ENCODE results near the gene ANKRD31. TPM values are rescaled to one million over a fixed set of nuclear protein-coding genes. Genes with fewer than 3 reads are reported as not detected.

ANKRD31 gene
- polyA plus RNA-seq, 5 donors: 0.28 to 0.62 (median 0.48) TPM

DNA sequence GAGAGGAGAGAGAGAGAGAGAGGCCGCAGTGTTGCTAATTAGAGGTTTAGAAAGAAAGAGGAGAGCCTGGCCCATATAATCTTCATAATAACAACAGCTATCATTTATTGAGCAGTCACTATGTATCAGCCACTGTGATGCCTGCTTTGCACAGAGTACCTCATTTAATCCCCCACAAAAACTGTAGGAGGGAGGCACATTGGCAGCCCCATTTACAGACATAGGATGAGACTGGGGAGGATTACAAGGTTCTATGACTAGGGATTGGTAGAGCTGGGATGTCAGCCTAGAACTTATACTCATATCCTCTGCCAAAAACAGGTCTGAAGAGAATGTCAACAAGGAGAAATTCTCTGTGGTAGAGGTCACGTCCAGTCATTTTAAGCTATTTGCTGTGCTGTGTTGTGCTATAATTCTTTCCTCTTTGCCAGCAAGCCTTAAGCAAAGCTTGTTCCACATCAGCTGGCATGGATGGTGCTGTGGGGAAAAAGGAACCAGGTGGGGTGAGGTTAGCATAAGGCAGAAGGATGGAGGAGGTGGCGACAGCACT, 177.6 kb downstream of the ANKRD31 start:
- no peak for DNase-seq

DNA sequence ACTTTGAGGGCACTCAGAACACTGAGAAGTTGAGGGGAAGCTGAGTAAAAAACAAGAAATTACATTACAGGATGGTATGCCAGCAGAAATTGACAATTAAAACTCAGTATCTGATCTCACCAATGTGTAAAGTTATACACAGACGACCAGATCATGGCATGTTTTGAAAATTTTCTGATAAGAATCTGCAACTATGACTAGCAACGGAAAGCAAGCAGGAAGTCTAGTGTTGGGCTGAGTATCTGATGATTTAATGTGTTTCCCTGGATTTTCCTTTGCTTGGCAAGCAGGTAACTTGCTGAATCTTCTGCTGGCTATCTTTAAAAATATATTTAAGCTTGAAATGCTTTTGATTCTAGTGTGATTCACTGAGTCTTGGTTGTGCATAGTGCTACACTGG, 179.1 kb downstream of the ANKRD31 start:
- no peak for DNase-seq

DNA sequence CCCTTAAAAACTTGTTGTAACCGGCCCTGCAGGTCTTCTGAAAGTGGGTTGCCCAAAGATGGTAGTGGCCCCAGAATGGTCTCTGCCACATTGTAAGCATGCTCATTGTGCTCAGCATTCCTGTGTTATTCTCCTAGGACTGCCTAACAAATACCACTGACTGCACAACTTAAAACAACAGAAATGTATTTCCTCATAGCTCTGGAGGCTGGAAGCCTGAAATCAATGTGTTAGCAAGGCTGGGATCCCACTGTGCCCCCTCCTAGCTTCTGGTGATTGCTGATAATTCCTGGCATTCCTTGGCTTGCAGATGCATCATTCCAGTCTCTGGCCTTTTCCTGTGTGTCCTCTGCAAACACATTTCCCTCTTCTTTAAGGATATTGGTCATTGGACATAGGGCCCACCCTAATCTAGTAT, 180.9 kb downstream of the ANKRD31 start:
- no peak for DNase-seq

DNA sequence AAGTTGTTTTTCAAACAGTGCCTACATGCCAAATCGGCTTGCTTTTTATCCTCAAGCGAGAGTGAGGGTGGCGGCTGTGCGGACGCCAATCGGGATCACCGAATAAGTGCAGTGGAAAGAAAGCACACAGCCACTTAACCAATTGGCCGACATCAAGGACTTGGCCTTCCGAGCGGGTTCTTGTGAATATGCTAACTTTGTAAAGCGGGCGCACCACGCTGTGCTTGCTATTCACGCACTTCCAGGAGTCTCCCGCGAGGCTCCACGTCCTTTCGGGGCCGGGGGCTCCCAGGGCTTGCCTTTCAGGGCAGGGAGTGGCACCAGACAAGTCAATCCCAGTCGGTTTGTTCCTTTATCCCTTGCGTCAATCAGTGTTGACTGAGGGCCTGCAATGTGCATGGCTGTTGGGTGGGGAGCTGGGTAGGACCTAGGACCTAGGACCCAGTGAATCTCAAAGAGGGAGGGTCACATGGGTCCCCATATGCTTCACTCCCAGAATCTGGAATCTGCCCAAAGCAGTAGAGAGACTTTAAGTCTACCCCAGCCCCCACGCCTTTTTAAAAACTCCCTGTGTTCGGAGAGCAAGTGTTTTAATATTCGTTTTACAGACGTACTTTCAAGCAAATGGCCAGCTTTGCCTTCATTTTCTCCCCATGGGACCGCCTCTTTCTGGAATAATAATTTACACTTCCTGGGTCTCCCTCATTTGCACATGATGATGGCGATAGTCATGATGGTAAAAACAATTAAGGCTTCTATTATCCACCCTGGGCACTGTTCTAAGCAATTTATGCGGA, 182.3 kb downstream of the ANKRD31 start:
- DNase-seq: peak in 1 of 2 donors; percentile 51

DNA sequence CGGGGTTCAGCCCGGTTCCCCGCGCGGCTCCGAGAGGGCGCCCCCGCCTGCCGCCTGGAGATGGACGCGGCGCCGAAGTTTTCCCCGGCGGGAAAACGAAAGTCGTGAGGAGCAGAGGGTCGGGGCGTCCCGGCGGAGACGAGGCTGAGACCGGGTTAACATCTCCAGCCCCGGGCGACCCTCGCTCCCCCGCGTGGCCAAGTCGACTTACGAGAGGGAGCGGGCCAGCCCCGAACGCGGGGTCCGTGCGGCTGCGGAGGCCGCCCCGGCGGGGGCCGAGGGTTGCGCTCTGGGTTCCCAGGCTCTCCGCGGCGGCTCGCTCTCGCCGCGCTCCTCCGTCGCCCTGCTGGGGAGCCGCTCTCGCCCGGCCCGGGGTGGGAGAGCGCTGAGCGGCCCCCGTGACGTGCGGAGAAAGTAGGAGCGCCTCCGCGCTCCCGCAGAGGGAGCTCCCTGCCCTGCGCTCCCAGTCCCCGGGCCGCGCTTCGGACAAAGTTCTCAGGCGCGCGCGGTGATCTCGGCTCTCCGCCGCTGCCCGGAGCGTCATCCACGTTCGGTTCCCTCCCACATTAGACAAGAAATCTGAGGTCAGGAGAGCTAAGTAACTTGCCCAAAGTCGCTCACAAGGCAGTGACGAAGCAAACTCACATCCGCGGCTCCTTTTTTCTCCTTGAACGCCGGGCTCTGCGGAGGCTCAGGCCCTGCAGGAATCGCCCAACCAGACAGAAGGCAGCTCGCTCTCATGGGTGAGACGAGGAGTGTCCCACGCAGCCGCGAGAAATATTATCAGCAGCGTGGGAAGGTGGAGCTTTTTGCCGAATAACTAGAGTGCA, 183.2 kb downstream of the ANKRD31 start:
- peak; percentile 71 to 75 for DNase-seq

DNA sequence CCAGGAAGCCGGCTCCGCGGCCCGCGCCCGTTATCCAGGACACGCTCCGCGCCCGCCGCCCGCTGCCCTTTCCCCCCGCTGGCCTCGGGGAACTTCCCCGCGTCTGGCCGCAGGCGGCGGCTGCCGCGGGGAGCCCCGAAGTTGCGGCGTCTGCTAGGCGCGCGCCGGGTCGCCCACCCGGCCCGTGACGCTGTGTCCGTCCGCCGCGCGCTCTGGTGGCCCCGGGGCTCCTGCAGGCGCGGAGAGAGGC, 183.7 kb downstream of the ANKRD31 start:
- DNase-seq: no peak

DNA sequence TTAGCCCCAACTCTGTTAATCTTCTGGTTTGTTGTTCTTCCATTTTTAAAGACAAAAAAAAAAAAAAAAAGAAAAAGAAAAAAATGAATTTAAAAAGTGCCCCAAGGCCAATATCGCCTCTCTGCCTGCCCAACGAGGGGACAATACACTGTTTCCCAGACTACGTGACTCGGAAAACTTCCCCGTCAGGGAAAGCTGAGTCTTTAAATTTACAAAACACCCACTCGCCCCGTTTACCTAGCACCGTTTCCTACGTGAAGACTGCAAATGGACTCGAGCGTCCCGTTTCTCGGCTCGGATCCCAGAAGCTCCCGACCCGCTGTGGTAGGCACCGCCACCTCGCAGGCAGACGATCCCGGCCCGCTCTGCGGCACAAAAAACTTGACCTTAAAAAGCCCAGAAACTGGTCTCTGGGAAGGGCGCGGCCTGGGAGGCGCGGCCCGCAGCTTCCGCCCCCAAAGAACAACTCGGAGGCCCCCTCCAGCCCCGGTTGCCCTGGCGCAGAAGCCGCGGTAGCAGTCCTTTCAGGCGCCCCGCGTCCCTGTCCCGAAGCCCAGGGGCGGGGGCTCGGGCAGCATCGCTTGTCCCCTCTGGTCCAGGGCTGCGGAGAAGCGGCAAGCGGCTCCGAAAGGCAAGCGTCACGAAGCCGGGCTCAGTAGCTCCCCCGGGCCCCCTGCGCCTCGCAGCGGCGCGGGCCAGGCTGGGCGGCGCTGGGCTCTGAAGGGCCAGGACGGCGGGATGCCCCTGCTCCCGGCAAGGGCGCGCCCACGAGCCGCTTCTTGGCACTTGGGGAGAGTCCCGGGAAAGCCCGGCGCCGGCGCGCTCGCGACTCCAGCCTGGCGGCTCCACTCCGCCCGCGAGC, 184.3 kb downstream of the ANKRD31 start, which contains the start of gene GCNT4:
Gene GCNT4, minus strand, starts transcription at position 367 of the 862 bp plus-strand sequence. CDS start 22,521 bp downstream, outside the sequence.
- DNase-seq: peak; percentile 48 to 51

DNA sequence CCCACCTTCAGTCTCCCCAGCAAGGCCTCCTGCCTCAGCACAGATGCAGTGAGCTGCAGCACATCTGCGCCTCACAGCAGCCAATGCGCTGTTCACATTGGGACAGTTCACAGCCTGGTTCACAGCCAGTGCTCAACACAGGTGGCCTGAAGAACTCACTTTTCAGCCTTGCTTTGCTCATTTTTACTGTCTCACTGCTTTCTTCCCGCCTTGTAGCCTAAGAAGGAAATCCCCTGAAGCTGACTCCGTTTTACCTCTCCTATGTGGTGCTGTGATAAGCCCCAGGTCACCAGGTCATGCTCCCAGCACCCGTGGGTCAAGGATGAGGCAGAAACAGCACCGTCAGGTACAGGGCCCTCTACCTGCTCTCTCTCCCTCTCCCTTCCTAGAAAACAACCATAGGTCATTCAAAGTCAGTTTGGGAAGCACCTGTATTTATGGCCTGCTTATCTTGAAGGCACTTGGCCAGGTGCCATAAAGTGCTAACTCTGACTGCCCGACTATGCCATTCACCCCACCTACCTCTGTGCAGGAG, 185.4 kb downstream of the ANKRD31 start:
- no peak for DNase-seq

DNA sequence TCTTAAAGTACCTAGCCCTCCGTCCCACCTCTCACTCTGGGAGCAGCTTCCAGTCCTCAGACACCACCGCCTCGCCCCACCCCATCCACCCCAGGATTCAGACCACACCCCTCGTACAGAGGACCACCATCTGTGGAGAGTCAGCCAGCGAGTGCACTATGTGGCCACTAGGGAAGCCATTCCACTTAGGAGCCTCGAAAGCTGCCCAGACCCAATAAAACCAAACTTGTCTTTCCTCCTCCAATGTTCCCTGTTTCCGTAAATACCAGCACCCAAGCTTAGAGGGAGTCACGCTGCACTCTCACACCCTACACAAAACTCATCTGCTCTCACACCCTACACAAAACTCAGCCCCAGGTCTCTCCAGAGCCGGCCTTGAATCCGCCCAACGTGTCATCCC, 186.3 kb downstream of the ANKRD31 start:
- no peak for DNase-seq

DNA sequence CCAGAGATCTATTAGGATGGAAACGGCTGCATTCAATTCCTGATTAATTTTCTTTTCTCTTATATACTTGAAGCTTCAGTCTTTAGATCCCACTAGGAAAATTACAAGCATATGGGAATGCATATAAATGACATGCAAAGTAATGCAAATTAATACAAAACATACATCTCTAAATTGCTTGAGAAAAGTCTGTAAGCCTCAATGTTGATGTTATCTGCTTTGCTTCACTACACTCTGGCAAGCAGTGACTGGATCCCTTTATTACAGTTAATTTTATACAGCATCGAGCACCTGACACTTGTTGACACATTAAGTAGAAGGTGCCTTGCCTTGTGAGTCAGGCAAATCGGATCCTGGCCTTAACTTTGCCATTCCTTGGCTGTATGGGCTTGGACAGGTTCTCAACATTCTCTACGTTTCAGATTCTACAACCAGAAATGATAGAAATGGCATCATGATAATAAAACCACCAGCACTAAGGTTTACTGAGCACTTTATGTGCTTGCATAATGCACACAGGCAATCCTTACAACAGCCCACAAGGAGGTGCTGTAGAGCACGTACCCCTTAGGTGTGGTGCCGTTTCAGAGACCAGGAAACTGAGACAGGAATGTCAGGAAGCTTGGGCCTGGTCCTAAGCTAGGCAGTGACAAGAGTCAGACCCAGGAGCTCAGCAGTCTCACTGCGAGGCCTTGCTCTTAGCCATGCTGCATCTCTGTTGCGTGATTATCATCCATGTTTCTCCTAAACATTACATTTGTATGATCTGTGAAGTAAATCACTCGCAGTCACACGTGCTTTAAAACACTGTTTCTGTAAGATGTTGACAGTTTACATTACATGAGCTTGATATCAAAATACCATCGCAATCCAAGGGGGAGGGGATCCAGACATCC, 187.0 kb downstream of the ANKRD31 start:
- no peak for DNase-seq

DNA sequence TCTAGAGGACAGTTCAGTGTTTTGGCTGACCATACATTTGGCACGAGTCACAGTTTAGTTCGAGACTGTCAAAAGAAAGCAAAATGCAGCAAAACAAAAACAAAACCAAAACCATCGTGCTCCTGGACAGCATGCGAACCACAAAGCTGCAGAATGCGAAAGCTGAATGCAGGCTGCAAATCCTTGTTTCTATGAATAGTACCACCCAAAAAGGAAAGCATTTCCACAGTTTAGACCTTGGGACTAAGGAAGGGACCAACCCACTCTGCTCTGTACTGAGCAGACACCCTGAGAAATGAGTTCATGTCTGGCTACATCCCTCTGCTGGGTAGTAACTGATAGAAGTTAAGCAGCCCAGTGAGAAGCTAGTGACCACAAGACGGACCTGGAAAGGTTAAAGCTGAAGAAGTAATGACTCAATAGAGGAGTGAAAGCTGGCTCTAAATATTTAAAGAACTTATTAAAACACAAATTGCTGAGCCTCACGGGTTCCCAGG, 188.2 kb downstream of the ANKRD31 start:
- no peak for DNase-seq

DNA sequence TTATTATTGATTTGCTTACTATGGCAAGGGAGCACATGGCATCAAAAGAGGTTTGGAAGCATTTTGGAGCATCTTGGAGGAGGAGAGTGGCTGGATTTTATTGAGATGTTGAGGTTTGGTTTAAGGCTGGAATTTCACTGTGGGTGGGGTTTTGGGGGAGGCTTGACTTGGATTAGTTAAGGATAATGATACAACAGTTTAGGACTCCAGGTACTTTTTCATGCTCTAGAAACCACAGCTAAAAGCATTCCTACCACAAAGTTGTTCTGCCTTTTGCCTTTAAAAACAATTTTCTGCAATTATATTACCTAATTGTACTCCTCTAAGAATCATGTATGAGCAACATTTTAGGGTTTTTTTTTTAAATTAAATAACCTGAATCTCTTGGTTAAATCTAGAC, 189.3 kb downstream of the ANKRD31 start:
- DNase-seq: no peak

DNA sequence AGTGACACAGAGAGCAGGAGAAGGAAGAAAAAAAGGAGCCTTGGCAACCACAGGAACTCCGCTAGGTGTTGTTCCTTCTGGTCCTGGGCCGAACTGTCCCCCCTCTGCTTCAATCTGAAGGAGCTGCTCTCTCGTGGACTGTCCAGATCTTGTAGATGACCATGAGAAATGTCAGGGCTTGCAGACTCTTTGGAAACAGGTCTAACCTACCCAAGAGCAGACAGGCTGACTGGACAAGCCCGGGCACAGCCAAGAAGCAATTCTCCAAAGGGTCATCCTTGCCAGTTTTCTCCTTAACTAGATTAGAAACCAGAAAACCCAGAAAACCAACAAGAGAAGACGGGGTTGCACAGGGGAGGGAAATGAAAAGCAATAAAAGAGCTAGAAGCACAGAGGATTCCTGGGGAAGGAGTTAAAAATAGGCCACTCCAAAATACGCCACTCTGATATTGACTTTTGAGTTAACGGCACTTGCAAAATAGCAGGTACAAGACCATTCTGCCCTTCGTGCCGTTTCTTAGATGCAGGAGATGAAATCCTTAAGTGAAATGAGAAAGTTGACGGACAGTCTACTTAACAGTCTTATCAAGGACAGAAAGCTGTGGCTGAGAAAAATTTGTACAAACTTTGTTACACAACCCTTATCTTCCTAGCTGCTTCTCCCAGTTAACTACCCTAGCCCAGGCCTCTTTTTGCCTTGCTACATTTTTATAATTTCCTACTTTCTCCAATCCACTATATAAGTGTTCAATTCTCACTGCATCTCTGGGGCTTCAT, 190.1 kb downstream of the ANKRD31 start:
- DNase-seq: no peak

DNA sequence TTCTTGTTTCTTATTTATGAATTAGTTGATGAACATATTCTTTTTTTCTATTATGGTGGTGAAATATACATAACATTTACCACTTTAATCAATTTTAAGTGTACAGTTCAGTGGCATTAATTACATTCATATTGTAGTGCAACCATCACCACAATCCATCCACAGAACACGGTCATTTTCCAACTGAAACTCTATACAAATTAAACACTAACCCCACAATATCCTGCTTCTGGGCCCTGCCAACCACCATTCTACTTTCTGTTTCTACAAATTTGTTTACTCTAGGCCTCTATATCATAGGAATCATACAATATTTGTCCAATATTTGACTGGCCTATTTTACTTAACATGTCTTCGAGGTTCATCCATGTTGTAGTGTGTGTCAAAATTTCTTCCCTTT, 191.6 kb downstream of the ANKRD31 start:
- DNase-seq: no peak

DNA sequence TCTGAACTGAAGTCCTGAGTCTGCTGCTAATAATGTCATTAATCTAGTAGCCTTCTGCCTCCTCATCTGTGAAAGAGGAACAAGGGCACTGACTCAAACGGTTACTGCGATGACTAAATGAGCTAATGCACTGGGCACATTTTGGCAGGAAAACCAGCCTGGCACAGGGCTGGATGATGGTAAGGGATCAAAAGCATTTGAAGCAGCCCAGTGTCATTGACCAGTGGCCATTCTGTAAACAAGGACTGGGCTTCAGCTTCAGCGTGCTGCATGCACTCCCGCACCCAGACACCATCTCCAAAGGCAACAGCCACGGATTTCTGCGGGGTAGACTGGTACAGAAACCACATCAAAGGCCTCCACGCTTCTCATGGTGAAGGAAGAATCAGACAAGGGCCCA, 192.3 kb downstream of the ANKRD31 start:
- DNase-seq: no peak

DNA sequence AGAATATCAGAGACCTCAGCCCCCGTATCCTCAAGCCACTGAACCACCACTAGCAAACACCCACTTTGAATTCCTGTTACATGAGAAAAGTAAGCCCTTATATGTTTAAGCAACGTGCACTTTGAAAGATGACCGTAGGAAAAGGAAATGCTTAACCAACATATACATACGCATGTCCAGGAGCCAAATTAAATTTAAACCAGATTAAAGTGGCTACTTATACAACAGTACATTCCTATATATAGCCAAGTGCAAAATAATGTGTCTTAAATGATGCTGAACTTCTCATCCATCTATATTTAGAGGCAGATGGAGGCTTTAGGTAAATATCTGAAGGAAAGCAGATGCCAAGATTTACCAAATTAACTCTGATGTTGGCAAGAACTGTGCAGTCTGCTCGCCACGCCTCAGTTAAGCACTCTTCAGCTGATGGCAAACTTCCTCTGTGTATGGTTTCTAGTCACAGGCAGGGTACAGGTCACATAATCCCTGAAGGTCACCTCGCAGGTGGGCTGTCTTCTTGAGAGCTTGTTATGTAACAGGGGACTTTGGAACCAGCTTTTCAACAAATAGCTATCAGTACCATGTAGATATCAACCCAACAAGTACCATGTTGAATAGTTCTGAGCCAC, 192.9 kb downstream of the ANKRD31 start:
- DNase-seq: no peak

DNA sequence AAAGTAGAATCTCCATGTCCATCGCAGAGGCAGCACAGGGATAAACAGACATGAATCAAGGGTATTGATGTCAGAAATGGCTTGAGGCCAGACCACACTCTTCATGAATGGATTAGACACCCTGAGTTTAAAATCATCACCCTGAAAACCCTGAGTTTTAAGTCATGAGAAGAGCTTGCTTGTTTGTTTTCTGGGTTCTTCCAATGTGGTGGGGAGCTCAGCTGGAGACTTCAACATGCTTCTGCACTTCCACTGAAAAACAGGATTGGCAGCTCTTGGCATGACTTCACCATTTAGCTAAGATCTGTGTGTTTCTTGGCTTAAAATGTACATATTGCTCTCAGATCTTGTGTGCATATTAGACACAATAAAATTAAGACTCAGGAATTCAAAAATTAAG, 194.2 kb downstream of the ANKRD31 start:
- no peak for DNase-seq

DNA sequence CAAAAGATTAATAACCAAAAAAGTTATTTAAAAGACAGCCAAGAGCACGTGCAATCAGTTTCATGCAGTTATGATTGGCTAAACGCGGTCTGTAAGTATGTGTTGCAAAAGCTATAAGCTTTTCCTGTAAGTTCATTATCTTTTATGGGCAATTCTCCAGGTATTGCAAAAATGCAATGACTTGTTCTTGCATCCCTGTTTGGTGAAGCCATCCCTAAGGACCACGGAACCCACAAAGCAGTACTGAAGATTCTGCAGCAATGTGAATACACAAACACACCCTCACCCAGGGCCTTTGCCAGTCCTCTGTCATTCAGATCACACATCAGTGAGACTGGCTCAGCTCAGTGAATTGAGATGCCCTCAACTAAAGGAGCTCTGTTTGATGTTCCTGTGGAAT, 195.7 kb downstream of the ANKRD31 start:
- no peak for DNase-seq

DNA sequence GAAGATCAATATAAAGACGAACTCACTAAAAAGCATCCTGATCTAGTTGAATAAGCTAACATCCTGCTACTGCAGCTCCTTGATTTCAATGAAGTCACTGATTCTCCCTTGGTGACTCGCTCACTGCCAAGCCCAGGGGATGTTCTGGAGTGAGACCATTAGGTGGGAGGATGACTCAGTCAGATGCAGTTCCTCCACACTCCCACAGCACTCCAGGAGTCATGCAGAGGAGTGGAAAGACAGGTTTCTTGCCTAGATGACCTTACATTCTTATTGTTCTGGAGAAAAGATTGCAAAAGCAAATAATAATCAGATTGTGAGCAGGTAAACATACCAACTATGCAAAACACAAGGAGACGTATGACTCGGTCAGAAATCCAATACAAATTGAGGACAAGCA, 199.6 kb downstream of the ANKRD31 start:
- DNase-seq: no peak
